A673 (cell line): ENCODE data around the gene HDAC3. TPM values are rescaled to one million over a fixed set of nuclear protein-coding genes. Genes with fewer than 3 reads are reported as not detected.

Source experiments
- BruUV-seq: library from RNA; stranded (reverse); fragments of 400-500 nt; replicated peaks from 2 replicates; lab custom pipeline; 2021; lab: Mats Ljungman, UMichigan
- CTCF ChIA-PET: fragments of 300-600 bp; sonication (Branson Sonifier 250); formaldehyde crosslinking; loops from one replicate; lab custom pipeline; 2022; ENCODE audit warnings: antibody characterized with exemption; lab: Charles Lee
- POLR2A ChIA-PET: fragments of 300-600 bp; sonication (Branson Sonifier 250); formaldehyde crosslinking; loops from one replicate; lab custom pipeline; 2022; ENCODE audit warnings: antibody characterized with exemption; ENCODE audit not compliant: low non-redundant PET; lab: Charles Lee
- DNase-seq: peaks from one replicate; pipeline ENCODE4 v3.0.0-alpha.2; 2015; ENCODE audit warnings: low spot score
- H3K27ac ChIP-seq: fragments of 200-600 bp; sonication (generic); 2 replicates; pipeline ENCODE4 v1.5.1; 2016; ENCODE audit warnings: mixed run types, low read depth, mild to moderate bottlenecking, mixed read lengths, antibody characterized with exemption, low read length; ENCODE audit not compliant: poor library complexity, severe bottlenecking
- H3K27me3 ChIP-seq: fragments of 200-600 bp; sonication (generic); replicated peaks from 2 replicates; pipeline ENCODE4 v1.6.1; 2017; ENCODE audit warnings: mixed run types, low read depth, mild to moderate bottlenecking, mixed read lengths, antibody characterized with exemption, low read length; ENCODE audit not compliant: insufficient read depth, poor library complexity
- H3K36me3 ChIP-seq: fragments of 200-600 bp; sonication (generic); 2 replicates; pipeline ENCODE4 v1.6.1; 2016; ENCODE audit warnings: mixed run types, mild to moderate bottlenecking, mixed read lengths, antibody characterized with exemption, low read length; ENCODE audit not compliant: insufficient read depth, poor library complexity, severe bottlenecking
- H3K4me1 ChIP-seq: fragments of 200-600 bp; sonication (generic); 2 replicates; pipeline ENCODE4 v1.6.1; 2017; ENCODE audit warnings: mixed run types, mild to moderate bottlenecking, mixed read lengths, antibody characterized with exemption, low read length; ENCODE audit not compliant: insufficient read depth, poor library complexity, severe bottlenecking
- H3K4me3 ChIP-seq: fragments of 200-600 bp; sonication (generic); 2 replicates; pipeline ENCODE4 v1.5.1; 2016; ENCODE audit warnings: low read depth, mixed run types, mild to moderate bottlenecking, mixed read lengths, low read length; ENCODE audit not compliant: poor library complexity, severe bottlenecking
- H3K9me3 ChIP-seq: fragments of 200-600 bp; sonication (generic); 2 replicates; pipeline ENCODE4 v1.6.1; 2016; ENCODE audit warnings: mixed run types, low read depth, mild to moderate bottlenecking, mixed read lengths, antibody characterized with exemption, low read length; ENCODE audit not compliant: poor library complexity, severe bottlenecking
- EZH2 ChIP-seq: fragments of 200-600 bp; sonication (generic); IDR thresholded peaks from 2 replicates; pipeline ENCODE4 v1.6.1; 2017; ENCODE audit warnings: borderline replicate concordance, low read depth, mild to moderate bottlenecking, mixed read lengths, antibody characterized with exemption, low read length; ENCODE audit not compliant: poor library complexity, severe bottlenecking
- intact Hi-C: fragments of 100-400 bp; cut with micrococcal nuclease; formaldehyde crosslinking; loops from one replicate; pipeline ENCODE4 v1.10.0; 2022; ENCODE audit not compliant: unreplicated experiment
- total RNA-seq: library from RNA; stranded (reverse); gene quantifications from 2 replicates; pipeline ENCODE4 v1.2.3, GENCODE V29; 2021
- TF ChIP-seq, protein P1 (sequence below): fragments of 300-800, 200-600 bp; sonication (generic); conservative IDR thresholded peaks from 2 replicates; pipeline ENCODE4 v1.5.1; 2017; ENCODE audit warnings: low read depth, mild to moderate bottlenecking, antibody characterized with exemption, low read length, moderate library complexity, mixed read lengths

HDAC3 gene
- total RNA-seq, 1 experiment from 2014 or later = 93.1 TPM

DNA sequence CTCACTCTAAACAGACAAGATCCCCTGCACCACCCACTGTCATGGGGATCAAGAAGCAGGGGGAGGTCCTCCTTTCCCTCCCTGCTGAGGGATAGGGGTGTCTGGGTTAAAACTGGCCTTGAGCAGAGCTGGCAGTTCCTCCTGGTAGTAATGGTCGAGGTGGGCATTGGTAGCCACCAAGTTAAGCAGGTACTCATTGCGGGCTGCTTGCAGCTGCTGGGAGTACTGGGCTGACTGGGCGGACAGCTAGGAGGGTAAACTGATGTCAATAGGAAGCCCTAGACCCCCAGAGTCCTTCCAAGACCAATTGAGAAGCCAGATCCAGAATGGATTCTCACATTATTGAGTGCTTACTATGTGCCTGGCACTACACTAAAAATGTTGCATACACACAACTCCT lies 11.2 kb upstream of the HDAC3 start:
- ChIA-PET POLR2A (no interaction called here), CTCF (interaction anchor here (0.6 kb wide), 1 partner anchor 29 kb away, joined by 3 read pairs; the partner anchor contains the start of gene DIAPH1)
- H3K36me3 ChIP-seq = no peaks in the 10 kb centered on the region
- H3K4me3 ChIP-seq = no peak overlapping the region
- intact Hi-C loops = no loop called here
- no TSS peak for BruUV-seq
- H3K9me3 ChIP-seq = no peaks in the 10 kb centered on the region
- no peaks in the 10 kb centered on the region for H3K27me3 ChIP-seq
- H3K4me1 ChIP-seq = no peaks in the 10 kb centered on the region
- TF ChIP-seq, protein P1, sequence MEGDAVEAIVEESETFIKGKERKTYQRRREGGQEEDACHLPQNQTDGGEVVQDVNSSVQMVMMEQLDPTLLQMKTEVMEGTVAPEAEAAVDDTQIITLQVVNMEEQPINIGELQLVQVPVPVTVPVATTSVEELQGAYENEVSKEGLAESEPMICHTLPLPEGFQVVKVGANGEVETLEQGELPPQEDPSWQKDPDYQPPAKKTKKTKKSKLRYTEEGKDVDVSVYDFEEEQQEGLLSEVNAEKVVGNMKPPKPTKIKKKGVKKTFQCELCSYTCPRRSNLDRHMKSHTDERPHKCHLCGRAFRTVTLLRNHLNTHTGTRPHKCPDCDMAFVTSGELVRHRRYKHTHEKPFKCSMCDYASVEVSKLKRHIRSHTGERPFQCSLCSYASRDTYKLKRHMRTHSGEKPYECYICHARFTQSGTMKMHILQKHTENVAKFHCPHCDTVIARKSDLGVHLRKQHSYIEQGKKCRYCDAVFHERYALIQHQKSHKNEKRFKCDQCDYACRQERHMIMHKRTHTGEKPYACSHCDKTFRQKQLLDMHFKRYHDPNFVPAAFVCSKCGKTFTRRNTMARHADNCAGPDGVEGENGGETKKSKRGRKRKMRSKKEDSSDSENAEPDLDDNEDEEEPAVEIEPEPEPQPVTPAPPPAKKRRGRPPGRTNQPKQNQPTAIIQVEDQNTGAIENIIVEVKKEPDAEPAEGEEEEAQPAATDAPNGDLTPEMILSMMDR = no peak
- no peak for TF ChIP-seq EZH2
- no peak for DNase-seq
- H3K27ac ChIP-seq = no peak overlapping the region

DNA sequence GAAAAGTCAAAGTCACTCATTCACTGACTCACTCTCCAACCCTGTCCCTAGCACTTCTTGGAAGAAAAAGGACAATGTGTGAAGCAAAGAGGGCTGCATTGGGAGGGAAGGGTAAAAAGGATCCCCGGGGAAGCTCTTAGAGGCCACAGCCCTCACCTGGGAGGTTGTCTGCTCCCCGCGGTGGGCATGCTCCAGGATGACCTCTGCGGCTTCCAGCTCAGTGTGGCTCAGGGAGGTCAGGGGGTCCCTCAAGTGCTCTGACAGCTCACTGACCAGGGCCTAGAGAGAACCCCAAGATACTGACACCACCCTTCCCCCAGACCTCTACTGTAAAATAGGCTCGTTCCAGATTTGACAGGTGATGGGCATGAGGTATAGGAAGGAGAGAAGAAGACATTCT lies 10.6 kb upstream of the HDAC3 start:
- Histone ChIP-seq H3K27ac (no peak overlapping the region), H3K4me3 (no peak overlapping the region), H3K4me1 (no peaks in the 10 kb centered on the region), H3K9me3 (no peaks in the 10 kb centered on the region), H3K36me3 (no peaks in the 10 kb centered on the region), H3K27me3 (no peaks in the 10 kb centered on the region)
- DNase-seq = no peak
- POLR2A ChIA-PET = no interaction called here
- CTCF ChIA-PET = no interaction called here
- TF ChIP-seq EZH2 = no peak
- TF ChIP-seq, protein P1 = no peak
- intact Hi-C loops = no loop called here
- BruUV-seq = no TSS peak

DNA sequence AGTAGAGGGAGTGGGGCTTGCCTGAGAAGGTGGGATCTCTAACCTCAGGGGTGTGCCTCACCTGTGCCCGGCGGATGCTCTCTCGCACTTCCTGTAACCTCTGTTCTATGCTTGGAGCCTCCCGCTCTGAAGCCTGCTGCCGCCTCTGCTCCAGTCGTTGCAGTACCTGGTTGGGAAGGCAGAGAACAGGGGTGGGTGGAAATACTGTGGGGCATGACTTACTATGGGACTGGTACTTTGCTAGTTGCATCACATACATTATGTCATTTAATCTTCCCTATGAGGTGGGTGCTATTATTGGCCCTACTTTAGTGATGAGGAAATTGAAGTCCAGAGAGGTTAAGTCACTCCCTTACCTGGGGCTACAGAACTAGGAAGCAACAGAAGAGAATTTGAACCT lies 9.4 kb upstream of the HDAC3 start:
- intact Hi-C loops = no loop called here
- Histone ChIP-seq H3K27me3 (no peaks in the 10 kb centered on the region), H3K4me1 (no peaks in the 10 kb centered on the region), H3K36me3 (no peaks in the 10 kb centered on the region), H3K4me3 (no peak overlapping the region), H3K27ac (no peak overlapping the region), H3K9me3 (no peaks in the 10 kb centered on the region)
- TF ChIP-seq EZH2 = no peak
- TF ChIP-seq, protein P1 = no peak
- ChIA-PET CTCF (no interaction called here), POLR2A (no interaction called here)
- BruUV-seq = no TSS peak
- no peak for DNase-seq
